Stimulated activated CD8-positive, alpha-beta memory T cell treated with anti-CD3 and anti-CD28 coated beads, Interleukin-12 subunit alpha, Interleukin-12 subunit beta, amount 100 ng/mL, for 1 hour (primary cell): ENCODE data around the gene IL21R.
"Not testable (repeated sequence)": the region's sequence is repeated elsewhere in the genome, so short reads cannot be mapped to it uniquely, and the experiment has no call there.

ENCODE experiments used
- DNase-seq: peaks from one replicate; pipeline ENCODE4 v3.0.0-alpha.2; 2020; ENCODE audit warnings: low read depth

The IL21R gene

GRCh38 chr16:27402964-27403600 is 1.1 kb downstream of the IL21R start:
- no peak for DNase-seq

GRCh38 chr16:27403601-27403992 is 1.6 kb downstream of the IL21R start:
- DNase-seq = no peak

- no peak for DNase-seq
These were observed 2.3 kb downstream of the IL21R start for GRCh38 chr16:27404163-27404823.

- DNase-seq = peak; percentile 34
These were observed 3.8 kb downstream of the IL21R start for GRCh38 chr16:27405546-27406451.

GRCh38 chr16:27406511-27407128 is 4.6 kb downstream of the IL21R start:
- no peak for DNase-seq

- no peak for DNase-seq
These were observed 5.2 kb downstream of the IL21R start for GRCh38 chr16:27407133-27407532.

- DNase-seq = no peak
These were observed 6.1 kb downstream of the IL21R start for GRCh38 chr16:27408012-27408601.

GRCh38 chr16:27408602-27409031 is 6.6 kb downstream of the IL21R start:
- no peak for DNase-seq

- DNase-seq = not testable (repeated sequence)
These were observed 8.0 kb downstream of the IL21R start for GRCh38 chr16:27409958-27410357.

- no peak for DNase-seq
These were observed 8.8 kb downstream of the IL21R start for GRCh38 chr16:27410761-27411160.

- DNase-seq = no peak
These were observed 12.0 kb downstream of the IL21R start for GRCh38 chr16:27413956-27414355.

GRCh38 chr16:27414788-27415431 is 12.9 kb downstream of the IL21R start:
- no peak for DNase-seq

GRCh38 chr16:27417047-27417671 is 15.2 kb downstream of the IL21R start:
- no peak for DNase-seq

- DNase-seq = no peak
These were observed 20.2 kb downstream of the IL21R start for GRCh38 chr16:27421961-27422740.

GRCh38 chr16:27424772-27425498 is 23.0 kb downstream of the IL21R start:
- DNase-seq = no peak

- no peak for DNase-seq
These were observed 24.0 kb downstream of the IL21R start for GRCh38 chr16:27425961-27426360.

- peak; percentile 68 for DNase-seq
These were observed 24.7 kb downstream of the IL21R start for GRCh38 chr16:27426423-27427408.

- no peak for DNase-seq
These were observed 25.6 kb downstream of the IL21R start for GRCh38 chr16:27427538-27427937.
